Activated T-cell treated with anti-CD3 and anti-CD28 coated beads, Interleukin-2, amount 50 U/mL, for 4 hours (primary cell): ENCODE results near the gene LRRC8D. TPM values are rescaled to one million over a fixed set of nuclear protein-coding genes. Genes with fewer than 3 reads are reported as not detected.
A peak's percentile ranks its signal among the peaks of the same experiment; 100 is the strongest.
"Not testable (repeated sequence)": the region's sequence is repeated elsewhere in the genome, so short reads cannot be mapped to it uniquely, and the experiment has no call there.

Experiments used
- ATAC-seq, 2 donors: fragments of 200-7000 bp; cut with Tn5 transposase; one replicate each; pipeline ENCODE4 v1.10.0; 2021
- DNase-seq: peaks from one replicate; pipeline ENCODE4 v3.0.0-alpha.2; 2020
- H3K27me3 Mint-ChIP-seq: one replicate; pipeline ENCODE4 v1.8.0; 2021; ENCODE audit warnings: low read depth, mixed read lengths
- H3K36me3 Mint-ChIP-seq: one replicate; pipeline ENCODE4 v1.8.0; 2022; ENCODE audit warnings: mixed read lengths; ENCODE audit not compliant: insufficient read depth
- H3K4me1 Mint-ChIP-seq: one replicate; pipeline ENCODE4 v1.8.0; 2021; ENCODE audit warnings: low read depth, mixed read lengths
- H3K4me3 Mint-ChIP-seq: one replicate; pipeline ENCODE4 v1.8.0; 2021; ENCODE audit warnings: mild to moderate bottlenecking, moderate library complexity, mixed read lengths
- H3K9me3 Mint-ChIP-seq: one replicate; pipeline ENCODE4 v1.8.0; 2021; ENCODE audit warnings: mixed read lengths
- total RNA-seq, 3 donors: library from RNA; stranded (reverse); gene quantifications; one replicate each; pipeline ENCODE4 v1.2.1, GENCODE V29; 2021

The LRRC8D gene
- 10 to 100 TPM; 42.1 to 56.7 (median 48.0) TPM for total RNA-seq

- no peaks in the 10 kb centered on the region for H3K9me3 Mint-ChIP-seq
- DNase-seq, result peak; percentile 37
- peak within 1 kb of the TSS; percentile 88 for H3K4me3 Mint-ChIP-seq
- peak; percentile 82 to 86 for ATAC-seq
- peaks cover 27% of the 10 kb centered on the region for H3K4me1 Mint-ChIP-seq
- H3K36me3 Mint-ChIP-seq, result peaks cover under 1% of the 10 kb centered on the region
- H3K27me3 Mint-ChIP-seq, result no peaks in the 10 kb centered on the region
These were observed at the start of gene LRRC8D for GRCh38 chr1:89820422-89821321. LRRC8D (plus strand) TSS chr1:89821032; CDS start chr1:89933069, 112,037 bp downstream.

GRCh38 chr1:89771991-89772560, 48.8 kb upstream of the LRRC8D start:
- Mint-ChIP-seq H3K36me3 (no peaks in the 10 kb centered on the region), H3K4me3 (no peak overlapping the region), H3K27me3 (no peaks in the 10 kb centered on the region), H3K4me1 (peaks cover 16% of the 10 kb centered on the region), H3K9me3 (no peaks in the 10 kb centered on the region)
- DNase-seq (no peak), ATAC-seq (no peak)

GRCh38 chr1:89776104-89776503, 44.7 kb upstream of the LRRC8D start:
- DNase-seq, H3K9me3 Mint-ChIP-seq, H3K36me3 Mint-ChIP-seq, H3K27me3 Mint-ChIP-seq, ATAC-seq, H3K4me3 Mint-ChIP-seq: not testable (repeated sequence)
- peaks cover 40% of the 10 kb centered on the region for H3K4me1 Mint-ChIP-seq

- H3K4me1 Mint-ChIP-seq, result peaks cover 52% of the 10 kb centered on the region
- DNase-seq, H3K4me3 Mint-ChIP-seq, H3K27me3 Mint-ChIP-seq, H3K36me3 Mint-ChIP-seq, H3K9me3 Mint-ChIP-seq, ATAC-seq: not testable (repeated sequence)
These were observed 43.6 kb upstream of the LRRC8D start for GRCh38 chr1:89777271-89777670.

GRCh38 chr1:89779151-89779940, 41.5 kb upstream of the LRRC8D start:
- H3K9me3 Mint-ChIP-seq, result no peaks in the 10 kb centered on the region
- DNase-seq (no peak), ATAC-seq (no peak)
- no peak overlapping the region for H3K4me3 Mint-ChIP-seq
- peaks cover 2% of the 10 kb centered on the region for H3K27me3 Mint-ChIP-seq
- peaks cover 56% of the 10 kb centered on the region for H3K4me1 Mint-ChIP-seq
- H3K36me3 Mint-ChIP-seq, result no peaks in the 10 kb centered on the region

- H3K27me3 Mint-ChIP-seq, result peaks cover 2% of the 10 kb centered on the region
- no peaks in the 10 kb centered on the region for H3K9me3 Mint-ChIP-seq
- no peaks in the 10 kb centered on the region for H3K36me3 Mint-ChIP-seq
- peaks cover 47% of the 10 kb centered on the region for H3K4me1 Mint-ChIP-seq
- DNase-seq, result no peak
- peak overlapping the region; percentile 53 for H3K4me3 Mint-ChIP-seq
- peak; percentile 49 for ATAC-seq
These were observed 40.1 kb upstream of the LRRC8D start for GRCh38 chr1:89780721-89781120.

- peaks cover 41% of the 10 kb centered on the region for H3K4me1 Mint-ChIP-seq
- no peaks in the 10 kb centered on the region for H3K36me3 Mint-ChIP-seq
- DNase-seq, result peak; percentile 79
- peaks cover 2% of the 10 kb centered on the region for H3K27me3 Mint-ChIP-seq
- no peaks in the 10 kb centered on the region for H3K9me3 Mint-ChIP-seq
- H3K4me3 Mint-ChIP-seq, result peak overlapping the region; percentile 55
- peak; percentile 80 to 82 for ATAC-seq
These were observed 39.2 kb upstream of the LRRC8D start for GRCh38 chr1:89781494-89782126.

GRCh38 chr1:89786628-89787214, 34.1 kb upstream of the LRRC8D start:
- H3K36me3 Mint-ChIP-seq, result no peaks in the 10 kb centered on the region
- peaks cover 10% of the 10 kb centered on the region for H3K4me1 Mint-ChIP-seq
- ATAC-seq (no peak), DNase-seq (no peak)
- peaks cover 2% of the 10 kb centered on the region for H3K27me3 Mint-ChIP-seq
- H3K9me3 Mint-ChIP-seq, result no peaks in the 10 kb centered on the region
- no peak overlapping the region for H3K4me3 Mint-ChIP-seq

GRCh38 chr1:89790592-89790991, 30.2 kb upstream of the LRRC8D start:
- DNase-seq (no peak), ATAC-seq (no peak)
- Mint-ChIP-seq H3K9me3 (no peaks in the 10 kb centered on the region), H3K4me1 (no peaks in the 10 kb centered on the region), H3K27me3 (no peaks in the 10 kb centered on the region), H3K4me3 (no peak overlapping the region), H3K36me3 (no peaks in the 10 kb centered on the region)

- Mint-ChIP-seq H3K4me1 (no peaks in the 10 kb centered on the region), H3K36me3 (no peaks in the 10 kb centered on the region), H3K9me3 (no peaks in the 10 kb centered on the region), H3K27me3 (no peaks in the 10 kb centered on the region), H3K4me3 (no peak overlapping the region)
- ATAC-seq (no peak), DNase-seq (no peak)
These were observed 29.6 kb upstream of the LRRC8D start for GRCh38 chr1:89791064-89791726.

GRCh38 chr1:89794406-89794805, 26.4 kb upstream of the LRRC8D start:
- Mint-ChIP-seq H3K36me3 (no peaks in the 10 kb centered on the region), H3K27me3 (no peaks in the 10 kb centered on the region), H3K9me3 (no peaks in the 10 kb centered on the region), H3K4me1 (no peaks in the 10 kb centered on the region), H3K4me3 (no peak overlapping the region)
- no peak for DNase-seq
- ATAC-seq, result no peak

- not testable (repeated sequence) for ATAC-seq, H3K36me3 Mint-ChIP-seq, DNase-seq, H3K4me1 Mint-ChIP-seq, H3K9me3 Mint-ChIP-seq, H3K27me3 Mint-ChIP-seq, H3K4me3 Mint-ChIP-seq
These were observed 25.3 kb upstream of the LRRC8D start for GRCh38 chr1:89795571-89795970.

GRCh38 chr1:89797876-89798275, 23.0 kb upstream of the LRRC8D start:
- H3K4me3 Mint-ChIP-seq, H3K36me3 Mint-ChIP-seq, H3K9me3 Mint-ChIP-seq, H3K27me3 Mint-ChIP-seq, DNase-seq, ATAC-seq, H3K4me1 Mint-ChIP-seq: not testable (repeated sequence)
